Panc1 (cell line): Measurements from ENCODE around the gene CPSF3.

Experiments used
- CTCF ChIP-seq: fragments of 450-650 bp; IDR thresholded peaks from 2 replicates; pipeline ENCODE4 v1.5.1; 2017; ENCODE audit warnings: mild to moderate bottlenecking
- POLR2AphosphoS5 ChIP-seq: IDR thresholded peaks from 2 replicates; pipeline ENCODE4 v1.6.1; 2012; ENCODE audit warnings: mild to moderate bottlenecking, low read depth, low read length, moderate library complexity
- REST ChIP-seq, 2 experiments: IDR thresholded peaks; 2 replicates each; pipeline ENCODE4 v1.6.1; 2011 to 2012; ENCODE audit warnings: low read depth in 2 of 2, control low read depth in 1 of 2, low read length in 1 of 2, mild to moderate bottlenecking in 1 of 2, moderate library complexity in 1 of 2; ENCODE audit not compliant: insufficient read depth in 1 of 2
- SIN3A ChIP-seq: IDR thresholded peaks from 2 replicates; pipeline ENCODE4 v1.6.1; 2012; ENCODE audit warnings: low read depth, mild to moderate bottlenecking, low read length, moderate library complexity, borderline replicate concordance; ENCODE audit not compliant: insufficient read depth

GRCh38 chr2:9439536-9439935 is 16.1 kb downstream of the CPSF3 start:
- TF ChIP-seq CTCF (no peak), POLR2AphosphoS5 (no peak), REST (IDR thresholded peaks at IDR 0.05; ENCODE audit: insufficient read depth in 1 of 2, low read depth in 2 of 2, low read length in 1 of 2) (no peak), SIN3A (no peak)
